Natural killer cell treated with Interleukin-12 subunit alpha and Interleukin-12 subunit beta and Interleukin-15 and Interleukin-18, amount 100 ng/mL, for 72 hours (primary cell): ENCODE results near the gene CCL15. TPM values are rescaled to one million over a fixed set of nuclear protein-coding genes. Genes with fewer than 3 reads are reported as not detected.
"Not testable (repeated sequence)": the region's sequence is repeated elsewhere in the genome, so short reads cannot be mapped to it uniquely, and the experiment has no call there.

Experiments used
- ATAC-seq, 2 donors: fragments of 150-1000 bp; cut with Tn5 transposase in 1 of 2; sonication (Bioruptor Pico), chemical (Tn5 transposase) in 1 of 2; 2 replicates each; pipeline ENCODE4 v1.10.0; 2021
- DNase-seq: peaks from one replicate; pipeline ENCODE4 v3.0.0; 2022; ENCODE audit warnings: low spot score
- H3K27ac Mint-ChIP-seq, 2 donors: 1 replicate in 1 of 2; 2 replicates in 1 of 2; pipeline ENCODE4 v1.8.0; 2022; ENCODE audit warnings: mixed read lengths in 2 of 2, mild to moderate bottlenecking in 1 of 2, moderate library complexity in 1 of 2
- H3K27me3 Mint-ChIP-seq, 2 donors: 1 replicate in 1 of 2; 2 replicates in 1 of 2; pipeline ENCODE4 v1.8.0; 2022; ENCODE audit warnings: mixed read lengths in 2 of 2
- H3K36me3 Mint-ChIP-seq: one replicate; pipeline ENCODE4 v1.8.0; 2022; ENCODE audit warnings: mixed read lengths
- H3K4me1 Mint-ChIP-seq, 2 donors: 1 replicate in 1 of 2; 2 replicates in 1 of 2; pipeline ENCODE4 v1.8.0; 2022; ENCODE audit warnings: low read depth in 2 of 2, mixed read lengths in 2 of 2, mild to moderate bottlenecking in 1 of 2
- H3K4me3 Mint-ChIP-seq: one replicate; pipeline ENCODE4 v1.8.0; 2022; ENCODE audit warnings: mixed read lengths
- H3K9me3 Mint-ChIP-seq: 2 replicates; pipeline ENCODE4 v1.8.0; 2022; ENCODE audit warnings: mixed read lengths
- total RNA-seq, 2 donors: library from RNA; stranded (reverse); gene quantifications; one replicate each; pipeline ENCODE4 v1.2.3, GENCODE V29; 2022

CCL15 gene
- total RNA-seq, 2 donors from 2014 or later: not detected

GRCh38 chr17:36008998-36009665 lies 7.8 kb upstream of the CCL15 start:
- Mint-ChIP-seq H3K9me3 (no peaks in the 10 kb centered on the region), H3K27ac (no peak overlapping the region), H3K36me3 (no peaks in the 10 kb centered on the region), H3K4me1 (peaks cover 27 to 35% of the 10 kb centered on the region in 2 donors), H3K27me3 (no peaks in the 10 kb centered on the region), H3K4me3 (no peak overlapping the region)
- no peak for DNase-seq
- ATAC-seq: no peak

GRCh38 chr17:36004594-36005108 lies 3.3 kb upstream of the CCL15 start:
- Mint-ChIP-seq H3K4me3 (peak overlapping the region; percentile 46), H3K4me1 (peaks cover 14 to 17% of the 10 kb centered on the region in 2 donors), H3K9me3 (no peaks in the 10 kb centered on the region), H3K36me3 (no peaks in the 10 kb centered on the region), H3K27me3 (no peaks in the 10 kb centered on the region), H3K27ac (peak overlapping the region; percentile 53 to 71)
- ATAC-seq: no peak
- DNase-seq: no peak

- H3K36me3 Mint-ChIP-seq: no peaks in the 10 kb centered on the region
- no peak overlapping the region for H3K27ac Mint-ChIP-seq
- no peak for ATAC-seq
- peaks cover 20 to 25% of the 10 kb centered on the region in 2 donors for H3K4me1 Mint-ChIP-seq
- no peak overlapping the region for H3K4me3 Mint-ChIP-seq
- no peak for DNase-seq
- H3K27me3 Mint-ChIP-seq: peaks cover 0 to 2% of the 10 kb centered on the region in 2 donors
- H3K9me3 Mint-ChIP-seq: no peaks in the 10 kb centered on the region
Observed at GRCh38 chr17:36002631-36003030, 1.3 kb upstream of the CCL15 start.

- Mint-ChIP-seq H3K27me3 (peaks cover 0 to 2% of the 10 kb centered on the region in 2 donors), H3K36me3 (no peaks in the 10 kb centered on the region), H3K27ac (no peak overlapping the region), H3K9me3 (no peaks in the 10 kb centered on the region), H3K4me1 (peaks cover 20 to 25% of the 10 kb centered on the region in 2 donors), H3K4me3 (no peak overlapping the region)
- ATAC-seq (no peak), DNase-seq (no peak)
Observed at GRCh38 chr17:36001862-36002603, 680 bp upstream of the CCL15 start.

- Mint-ChIP-seq H3K27ac (peak overlapping the region in 1 of 2 donors; percentile 2), H3K36me3 (no peaks in the 10 kb centered on the region), H3K4me3 (no peak overlapping the region), H3K4me1 (peaks cover 21 to 25% of the 10 kb centered on the region in 2 donors), H3K9me3 (no peaks in the 10 kb centered on the region), H3K27me3 (peaks cover 0 to 2% of the 10 kb centered on the region in 2 donors)
- no peak for ATAC-seq
- no peak for DNase-seq
Observed at GRCh38 chr17:36000732-36001109, 632 bp downstream of the CCL15 start.

GRCh38 chr17:35998756-35999155 lies 2.6 kb downstream of the CCL15 start:
- DNase-seq (no peak), ATAC-seq (no peak)
- peaks cover 12 to 14% of the 10 kb centered on the region in 2 donors for H3K4me1 Mint-ChIP-seq
- peak overlapping the region; percentile 44 for H3K4me3 Mint-ChIP-seq
- H3K9me3 Mint-ChIP-seq: no peaks in the 10 kb centered on the region
- H3K27me3 Mint-ChIP-seq: peaks cover 0 to 2% of the 10 kb centered on the region in 2 donors
- peak overlapping the region in 1 of 2 donors; percentile 64 for H3K27ac Mint-ChIP-seq
- H3K36me3 Mint-ChIP-seq: no peaks in the 10 kb centered on the region

- peaks cover 10 to 11% of the 10 kb centered on the region in 2 donors for H3K4me1 Mint-ChIP-seq
- peak overlapping the region in 1 of 2 donors; percentile 64 for H3K27ac Mint-ChIP-seq
- no peaks in the 10 kb centered on the region for H3K36me3 Mint-ChIP-seq
- H3K9me3 Mint-ChIP-seq: no peaks in the 10 kb centered on the region
- no peak for ATAC-seq
- no peak for DNase-seq
- H3K27me3 Mint-ChIP-seq: peaks cover 0 to 2% of the 10 kb centered on the region in 2 donors
- no peak overlapping the region for H3K4me3 Mint-ChIP-seq
Observed at GRCh38 chr17:35998018-35998545, 3.3 kb downstream of the CCL15 start.

GRCh38 chr17:35995346-35995745 lies 6.0 kb downstream of the CCL15 start:
- H3K4me1 Mint-ChIP-seq: peaks cover 10 to 11% of the 10 kb centered on the region in 2 donors
- H3K27me3 Mint-ChIP-seq, DNase-seq, H3K9me3 Mint-ChIP-seq, H3K4me3 Mint-ChIP-seq, ATAC-seq, H3K36me3 Mint-ChIP-seq, H3K27ac Mint-ChIP-seq: not testable (repeated sequence)

- DNase-seq (no peak), ATAC-seq (no peak)
- H3K4me3 Mint-ChIP-seq: no peak overlapping the region
- H3K27me3 Mint-ChIP-seq: no peaks in the 10 kb centered on the region
- H3K27ac Mint-ChIP-seq: no peak overlapping the region
- H3K36me3 Mint-ChIP-seq: peaks cover 10% of the 10 kb centered on the region
- H3K4me1 Mint-ChIP-seq: no peaks in the 10 kb centered on the region
- H3K9me3 Mint-ChIP-seq: no peaks in the 10 kb centered on the region
Observed at GRCh38 chr17:35991075-35991474, 10.3 kb downstream of the CCL15 start.

GRCh38 chr17:35988164-35988563 lies 13.2 kb downstream of the CCL15 start:
- Mint-ChIP-seq H3K27me3 (no peaks in the 10 kb centered on the region), H3K4me1 (peaks cover 2 to 3% of the 10 kb centered on the region in 2 donors), H3K9me3 (no peaks in the 10 kb centered on the region), H3K36me3 (peaks cover 10% of the 10 kb centered on the region), H3K27ac (no peak overlapping the region), H3K4me3 (no peak overlapping the region)
- DNase-seq (no peak), ATAC-seq (no peak)

GRCh38 chr17:35986643-35987042 lies 14.7 kb downstream of the CCL15 start, which contains the start of gene CCL14:
Gene CCL14, minus strand, starts transcription at chr17:35986729. Its CDS starts 80 bp downstream, at chr17:35986649.
- Mint-ChIP-seq H3K27me3 (no peaks in the 10 kb centered on the region), H3K4me1 (peaks cover 11 to 13% of the 10 kb centered on the region in 2 donors), H3K27ac (peak within 1 kb of the TSS in 1 of 2 donors; percentile 13), H3K9me3 (no peaks in the 10 kb centered on the region), H3K36me3 (peaks cover 10% of the 10 kb centered on the region), H3K4me3 (no peak within 1 kb of the TSS)
- ATAC-seq: no peak
- DNase-seq: no peak

- no peak for ATAC-seq
- Mint-ChIP-seq H3K27me3 (no peaks in the 10 kb centered on the region), H3K4me3 (no peak overlapping the region), H3K4me1 (peaks cover 16 to 19% of the 10 kb centered on the region in 2 donors), H3K27ac (no peak overlapping the region), H3K9me3 (no peaks in the 10 kb centered on the region), H3K36me3 (peaks cover 9% of the 10 kb centered on the region)
- DNase-seq: no peak
Observed at GRCh38 chr17:35984140-35984539, 17.2 kb downstream of the CCL15 start.

- Mint-ChIP-seq H3K27ac (peak overlapping the region in 1 of 2 donors; percentile 65), H3K9me3 (no peaks in the 10 kb centered on the region), H3K4me3 (no peak overlapping the region), H3K27me3 (no peaks in the 10 kb centered on the region), H3K36me3 (no peaks in the 10 kb centered on the region), H3K4me1 (peaks cover 26 to 27% of the 10 kb centered on the region in 2 donors)
- ATAC-seq (no peak), DNase-seq (no peak)
Observed at GRCh38 chr17:35982409-35983191, 18.8 kb downstream of the CCL15 start.
